HCEC 1CT (cell line): Measurements from ENCODE around the gene MTFR2.

Experiments
- DNase-seq: peaks from one replicate; pipeline ENCODE4 v3.0.0-alpha.2; 2017

Gene MTFR2

DNA sequence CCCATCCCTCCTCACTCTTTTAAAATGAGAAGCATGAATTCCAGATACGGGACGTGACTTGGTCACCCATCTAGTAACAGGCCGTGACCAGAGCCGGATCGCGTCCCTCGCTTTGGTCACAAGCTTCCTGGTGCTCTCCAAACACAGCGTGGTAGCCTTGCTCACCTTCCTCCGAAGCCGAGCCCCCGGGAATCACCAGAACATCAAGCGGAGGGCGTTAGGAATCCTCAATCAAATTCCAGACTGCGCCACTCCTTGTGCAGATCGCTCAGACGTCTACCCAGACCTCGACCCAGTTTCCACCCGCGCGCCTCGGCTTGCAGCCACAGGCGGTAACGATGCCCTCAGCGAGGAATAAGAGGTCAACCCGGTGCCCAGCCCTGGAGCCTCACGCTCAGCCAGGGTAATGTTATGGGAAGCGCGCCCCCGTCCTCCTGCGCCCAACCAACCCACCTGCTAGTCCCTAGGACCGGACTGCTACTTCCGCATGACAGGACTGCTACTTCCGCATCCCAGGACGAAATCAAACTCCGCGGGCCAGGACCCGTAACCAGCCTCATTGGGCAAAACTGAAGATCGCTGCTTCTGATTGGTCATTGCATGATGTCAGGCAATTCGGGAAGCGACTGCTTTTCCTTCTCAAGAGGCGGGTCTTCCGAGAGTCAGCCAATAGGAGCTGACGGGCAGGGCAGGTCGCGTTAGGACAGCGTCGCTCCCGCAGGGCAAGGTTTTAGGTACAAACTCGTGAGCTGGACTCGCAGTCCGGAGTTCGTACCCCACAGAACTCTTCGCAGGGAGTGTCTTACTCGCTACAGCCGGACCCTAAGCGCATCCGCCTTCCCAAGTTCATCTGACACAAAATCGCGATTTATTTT, at the start of gene MTFR2:
TSS of gene MTFR2 (minus strand) at position 501 of the 875 bp plus-strand sequence. CDS start 1,212 bp downstream, outside the sequence.
- peak; percentile 99 for DNase-seq

GRCh38 chr6:136294621-136295020, 44.5 kb upstream of the MTFR2 start:
- no peak for DNase-seq

DNA sequence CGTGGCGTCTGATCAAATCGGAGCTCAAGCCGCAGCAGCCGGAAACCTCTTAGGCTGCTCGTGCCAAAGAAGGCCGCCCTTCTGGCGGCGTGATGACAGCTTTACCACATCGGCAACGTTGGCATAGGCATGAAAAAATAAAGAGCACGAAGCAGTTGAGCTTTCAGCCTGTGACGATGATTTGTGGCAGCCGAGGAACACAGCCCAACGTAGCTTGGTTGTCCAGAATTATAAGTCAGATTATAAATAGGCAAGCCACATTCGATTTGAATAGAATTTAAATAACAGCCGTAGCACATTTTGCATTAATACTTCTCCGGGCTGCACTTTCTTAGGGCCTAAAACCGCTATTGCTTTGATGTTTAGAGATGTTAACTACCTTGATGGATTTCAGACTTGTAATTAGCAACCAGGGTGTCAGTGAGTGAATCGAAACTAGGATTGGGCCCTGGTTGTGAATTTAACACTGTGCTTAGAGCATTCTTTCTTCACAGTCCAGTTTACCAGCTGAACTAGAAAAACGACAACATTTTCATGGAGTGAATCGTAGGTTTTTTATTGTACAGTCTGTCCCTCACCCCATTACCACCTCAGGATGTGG, 40.4 kb upstream of the MTFR2 start:
- DNase-seq, result peak; percentile 78

GRCh38 chr6:136289579-136290409, 39.7 kb upstream of the MTFR2 start, which contains the start of gene BCLAF1:
Gene BCLAF1 (minus strand): TSS chr6:136289846. CDS start chr6:136279866, 9,980 bp downstream.
- DNase-seq, result peak; percentile 99

DNA sequence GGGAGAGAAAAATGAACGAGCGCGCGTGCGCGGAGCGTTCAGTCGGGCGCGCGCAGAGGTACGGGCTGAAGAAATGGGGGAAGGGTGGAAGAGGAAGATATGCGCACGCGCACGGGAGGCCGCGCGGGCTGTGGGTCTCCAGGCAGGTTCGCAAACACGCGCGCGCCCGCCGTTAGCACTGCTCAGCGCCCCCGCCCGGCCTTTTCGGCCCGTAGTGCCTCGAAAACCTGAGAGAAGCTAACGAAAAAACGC, 39.1 kb upstream of the MTFR2 start:
- peak; percentile 82 for DNase-seq

- DNase-seq, result peak; percentile 93
Measured at GRCh38 chr6:136288566-136289326, 38.6 kb upstream of the MTFR2 start.

DNA sequence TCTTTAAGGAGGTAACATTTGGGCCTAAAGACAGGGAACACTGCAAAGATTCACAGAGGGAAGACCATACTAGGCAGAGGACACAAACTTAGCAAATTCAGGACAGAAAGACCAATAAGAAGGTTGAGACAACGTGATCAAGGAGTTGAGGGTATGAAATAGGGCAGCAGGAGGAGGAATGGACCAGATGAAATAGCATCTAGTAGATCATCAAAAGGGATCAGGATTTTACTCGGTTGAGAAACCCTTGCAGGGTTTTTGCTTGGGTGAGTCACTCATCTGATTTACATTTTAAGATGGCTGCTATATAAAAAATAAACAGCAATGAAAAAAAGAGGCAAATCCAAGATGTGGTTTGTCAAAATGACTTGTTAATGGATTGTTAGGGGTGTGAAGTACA, 34.8 kb upstream of the MTFR2 start:
- peak; percentile 73 for DNase-seq

- DNase-seq, result no peak
Measured at GRCh38 chr6:136282906-136283305, 32.8 kb upstream of the MTFR2 start.

DNA sequence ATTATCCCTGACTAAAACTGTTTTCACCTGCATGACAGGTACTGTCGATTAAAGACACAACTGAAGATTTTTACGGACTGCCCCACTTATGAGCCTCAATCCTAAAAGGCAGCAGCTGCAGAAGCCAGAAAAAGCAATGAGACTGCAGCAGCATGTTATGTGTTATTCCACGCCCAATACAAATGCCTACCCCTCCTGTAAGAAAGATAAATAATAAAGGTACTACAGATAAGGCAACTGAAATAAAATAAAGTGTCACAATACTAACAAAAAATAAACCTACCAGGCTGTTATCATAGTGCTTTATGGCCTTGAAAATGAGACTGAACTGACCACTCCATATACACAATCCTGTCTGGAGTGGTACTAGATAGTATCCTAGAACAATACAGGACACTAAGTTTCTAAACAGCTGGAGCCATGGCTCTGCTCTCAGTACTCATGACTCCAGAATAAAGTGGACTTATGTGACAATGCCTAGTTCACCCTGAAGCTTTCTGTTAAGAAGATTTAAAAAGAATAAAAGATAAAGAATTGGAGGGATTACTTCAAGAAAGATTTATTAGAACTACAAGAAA, 30.0 kb upstream of the MTFR2 start:
- DNase-seq, result no peak

DNA sequence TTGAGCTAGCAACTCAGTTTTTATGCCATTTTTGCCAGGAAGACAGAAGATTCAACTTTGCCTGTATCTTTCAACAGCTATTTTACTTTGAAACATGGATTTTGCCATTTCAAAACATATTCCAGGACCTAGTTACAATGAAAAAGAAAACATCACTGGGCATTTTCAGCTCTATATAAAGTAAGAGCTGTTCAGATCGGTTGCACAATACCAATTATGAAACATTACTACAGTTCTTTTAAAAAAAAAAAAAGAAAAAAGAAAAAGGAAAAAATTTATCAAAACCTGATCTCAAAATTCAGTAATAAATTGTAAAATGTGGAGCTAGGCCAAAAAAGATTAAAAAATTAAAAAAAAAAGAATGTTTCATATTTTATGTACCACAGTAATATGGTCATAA, 24.0 kb upstream of the MTFR2 start:
- no peak for DNase-seq

DNA sequence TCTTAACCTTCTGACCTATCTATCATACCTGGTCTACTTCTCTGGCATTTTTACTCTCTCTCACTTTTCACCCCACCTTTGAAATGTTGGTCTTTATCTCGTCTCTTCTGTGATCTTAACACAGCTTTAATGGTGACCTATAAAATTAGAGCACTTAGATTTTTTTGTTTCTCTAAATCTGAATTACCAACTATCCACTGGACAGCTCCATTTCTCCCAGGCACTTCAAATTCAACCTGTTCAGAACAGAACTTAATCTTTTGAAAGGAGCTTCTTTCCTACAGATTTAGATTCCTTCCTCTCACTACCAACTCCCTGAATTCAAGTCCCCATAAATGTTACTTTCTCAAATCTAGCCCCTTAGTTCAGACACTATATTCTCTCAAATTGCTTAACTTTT, 15.0 kb upstream of the MTFR2 start:
- DNase-seq, result no peak

GRCh38 chr6:136262940-136263339, 12.8 kb upstream of the MTFR2 start:
- no peak for DNase-seq

GRCh38 chr6:136254851-136255466, 4.8 kb upstream of the MTFR2 start:
- no peak for DNase-seq

GRCh38 chr6:136253734-136254133, 3.6 kb upstream of the MTFR2 start:
- DNase-seq, result no peak

DNA sequence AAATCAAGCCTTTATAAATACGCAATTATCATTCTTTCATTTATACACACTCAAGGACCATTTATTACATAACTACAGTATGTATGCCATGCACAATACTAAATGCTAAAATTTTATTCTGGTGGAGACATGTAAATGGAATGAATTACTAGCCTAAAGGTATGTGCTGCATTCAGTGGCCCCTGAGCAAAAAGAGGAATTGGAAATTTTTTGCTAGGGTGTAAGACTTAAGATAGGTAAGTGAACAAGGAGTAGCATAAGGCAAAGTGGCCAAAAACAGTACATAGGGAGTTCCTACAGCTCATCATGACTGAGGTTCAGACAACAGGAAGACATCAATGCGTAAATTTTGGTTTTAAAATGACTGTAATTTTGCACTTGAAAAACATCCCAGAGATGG, 2.3 kb upstream of the MTFR2 start:
- no peak for DNase-seq

DNA sequence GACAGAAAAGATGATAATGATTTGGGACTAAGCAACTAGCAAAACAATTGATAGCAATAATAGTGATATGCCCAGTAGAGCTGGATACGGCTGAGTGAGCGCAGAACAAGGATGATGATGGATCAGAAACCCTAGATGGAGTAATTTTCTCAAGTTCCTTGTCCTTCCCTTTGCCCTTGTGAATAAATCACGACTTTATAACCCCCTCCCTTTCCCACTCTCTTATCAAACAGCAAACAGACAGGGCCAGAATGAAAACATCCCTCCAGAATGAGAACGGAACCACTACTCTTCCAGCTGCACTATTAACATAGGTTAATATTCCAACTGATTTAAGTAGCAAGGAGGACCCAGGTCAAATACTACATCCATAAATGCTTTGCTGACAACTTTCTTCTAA, 1.3 kb upstream of the MTFR2 start:
- no peak for DNase-seq

DNA sequence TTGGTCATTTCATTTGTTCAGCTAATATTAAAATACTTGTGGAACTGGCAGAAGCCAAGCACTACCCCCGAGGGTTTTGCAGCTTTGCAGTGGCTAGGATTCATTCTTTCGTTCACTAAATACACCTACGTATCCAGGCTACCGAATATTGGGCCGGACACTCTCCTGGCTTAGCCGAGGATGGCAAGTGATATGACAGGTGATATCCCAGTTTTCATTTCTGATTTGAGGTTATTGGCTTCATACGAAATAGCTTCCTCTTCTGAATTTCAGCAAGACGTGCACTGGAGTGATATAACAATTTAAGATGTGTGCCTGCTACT, 536 bp upstream of the MTFR2 start:
- no peak for DNase-seq

DNA sequence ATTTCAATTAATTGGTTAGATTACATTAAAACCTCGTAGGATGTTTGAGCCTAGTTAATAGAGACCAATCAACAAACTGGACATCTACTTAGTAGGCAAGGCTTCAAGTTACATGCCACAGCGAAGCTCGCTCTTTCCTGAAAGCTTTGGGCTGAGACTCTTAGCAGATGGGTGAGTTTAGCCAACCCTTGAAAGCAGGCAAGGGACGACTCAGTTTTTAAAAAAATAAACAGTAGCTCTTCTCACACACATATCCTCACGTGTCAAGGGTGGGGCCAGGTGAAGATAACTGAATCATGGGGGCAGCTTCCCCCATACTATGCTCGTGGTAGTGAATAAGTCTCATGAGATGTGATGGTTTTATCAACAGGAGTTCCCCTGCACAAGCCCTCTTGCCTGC, 775 bp downstream of the MTFR2 start:
- DNase-seq, result peak; percentile 36

DNA sequence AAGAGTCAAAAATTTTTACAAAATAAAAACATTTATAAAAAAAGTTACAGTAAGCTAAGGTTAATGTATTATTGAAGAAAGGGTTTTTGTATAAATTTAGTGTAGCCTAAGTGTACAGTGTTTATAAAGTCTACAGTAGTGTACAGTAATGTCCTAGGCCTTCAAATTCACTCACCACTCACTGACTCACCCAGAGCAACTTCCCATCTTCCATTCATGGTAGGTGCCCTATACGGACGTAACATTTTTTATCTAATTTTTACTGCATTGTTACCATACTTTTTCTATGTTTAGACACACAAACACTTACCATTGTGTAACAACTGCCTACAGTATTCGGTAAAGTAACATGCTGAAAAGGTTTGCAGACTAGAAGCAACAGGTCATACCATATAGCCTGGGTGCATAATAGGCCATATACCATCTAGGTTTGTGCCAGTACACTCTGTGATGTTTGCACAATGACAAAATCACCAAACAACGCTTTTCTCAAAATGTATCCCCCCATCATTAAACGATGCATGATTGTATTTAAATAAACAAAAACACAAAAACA, 6.0 kb downstream of the MTFR2 start:
- peak; percentile 20 for DNase-seq

GRCh38 chr6:136236466-136237293, 13.4 kb downstream of the MTFR2 start:
- DNase-seq, result no peak

GRCh38 chr6:136235233-136235564, 14.9 kb downstream of the MTFR2 start:
- DNase-seq, result peak; percentile 54
